ENCODE data around the gene POLR2B. TPM values are rescaled to one million over a fixed set of nuclear protein-coding genes. Genes with fewer than 3 reads are reported as not detected.
"Not testable (repeated sequence)": the region's sequence is repeated elsewhere in the genome, so short reads cannot be mapped to it uniquely, and the experiment has no call there.

POLR2B gene
- total RNA-seq: 10 to 100 TPM; 69.0 to 91.2 (median 80.9) TPM
- polyA plus RNA-seq: 10 to 100 TPM; 20.5 to 34.1 TPM
- long read RNA-seq, donor 1, transcript POLR2B-201 (25 exons, 3,748 nt): major isoform, 66 of 89 reads
- long read RNA-seq, donor 1, partial matches to known transcripts: 10 of 89 reads
- long read RNA-seq, donor 1, other reads (novel, unspliced or antisense): 11 of 89 reads
- long read RNA-seq, donor 2, full-length matches to known transcripts: 78 of 97 reads
- long read RNA-seq, donor 2, partial matches to known transcripts: 13 of 97 reads
- long read RNA-seq, donor 2, other reads (novel, unspliced or antisense): 6 of 97 reads
- long read RNA-seq, donor 3, full-length matches to known transcripts: 86 of 124 reads
- long read RNA-seq, donor 3, partial matches to known transcripts: 31 of 124 reads
- long read RNA-seq, donor 3, other reads (novel, unspliced or antisense): 7 of 124 reads

- ATAC-seq: peak; percentile 77 to 96 (median 91)
- intact Hi-C loops (cut with DNase I): loop anchor here in 5 of 10 donors (5.0 to 10.0 kb wide), 5 partner anchors 67 to 542 kb away; partner anchors contain the start of genes REST (in 4 of the 5), IGFBP7 (in 2 of the 5), PAICS (in 1 of the 5) and PPAT (in 1 of the 5)
- Histone ChIP-seq H3K36me3 (peaks cover 0 to 29% (median 2%) of the 10 kb centered on the region in 9 donors), H3K4me1 (peaks cover 0 to 70% (median 62%) of the 10 kb centered on the region in 9 donors), H3K27me3 (no peaks in the 10 kb centered on the region), H3K4me3 (peak within 1 kb of the TSS; percentile 69 to 98 (median 83)), H3K9me3 (peaks cover 0 to 4% (median 0%) of the 10 kb centered on the region in 11 donors), H3K27ac (peak within 1 kb of the TSS; percentile 68 to 94 (median 89))
- TF ChIP-seq, protein P1, sequence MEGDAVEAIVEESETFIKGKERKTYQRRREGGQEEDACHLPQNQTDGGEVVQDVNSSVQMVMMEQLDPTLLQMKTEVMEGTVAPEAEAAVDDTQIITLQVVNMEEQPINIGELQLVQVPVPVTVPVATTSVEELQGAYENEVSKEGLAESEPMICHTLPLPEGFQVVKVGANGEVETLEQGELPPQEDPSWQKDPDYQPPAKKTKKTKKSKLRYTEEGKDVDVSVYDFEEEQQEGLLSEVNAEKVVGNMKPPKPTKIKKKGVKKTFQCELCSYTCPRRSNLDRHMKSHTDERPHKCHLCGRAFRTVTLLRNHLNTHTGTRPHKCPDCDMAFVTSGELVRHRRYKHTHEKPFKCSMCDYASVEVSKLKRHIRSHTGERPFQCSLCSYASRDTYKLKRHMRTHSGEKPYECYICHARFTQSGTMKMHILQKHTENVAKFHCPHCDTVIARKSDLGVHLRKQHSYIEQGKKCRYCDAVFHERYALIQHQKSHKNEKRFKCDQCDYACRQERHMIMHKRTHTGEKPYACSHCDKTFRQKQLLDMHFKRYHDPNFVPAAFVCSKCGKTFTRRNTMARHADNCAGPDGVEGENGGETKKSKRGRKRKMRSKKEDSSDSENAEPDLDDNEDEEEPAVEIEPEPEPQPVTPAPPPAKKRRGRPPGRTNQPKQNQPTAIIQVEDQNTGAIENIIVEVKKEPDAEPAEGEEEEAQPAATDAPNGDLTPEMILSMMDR (IDR thresholded peaks at IDR 0.05): no peak
- peak; percentile 94 to 96 for DNase-seq
- WGBS, 2 donors: 1% methylated on average over 37 of the region's 37 CpGs
These were observed at the start of gene POLR2B for GRCh38 chr4:56978750-56979303. Gene POLR2B, plus strand, starts transcription at chr4:56978896. Its CDS starts 90 bp downstream, at chr4:56978986.

DNA sequence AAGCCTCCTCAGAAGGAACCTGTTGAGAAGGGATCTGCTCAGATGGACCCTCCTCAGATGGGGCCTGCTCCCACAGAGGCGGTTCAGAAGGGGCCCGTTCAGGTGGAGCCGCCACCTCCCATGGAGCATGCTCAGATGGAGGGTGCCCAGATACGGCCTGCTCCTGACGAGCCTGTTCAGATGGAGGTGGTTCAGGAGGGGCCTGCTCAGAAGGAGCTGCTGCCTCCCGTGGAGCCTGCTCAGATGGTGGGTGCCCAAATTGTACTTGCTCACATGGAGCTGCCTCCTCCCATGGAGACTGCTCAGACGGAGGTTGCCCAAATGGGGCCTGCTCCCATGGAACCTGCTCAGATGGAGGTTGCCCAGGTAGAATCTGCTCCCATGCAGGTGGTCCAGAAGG, 48.1 kb upstream of the POLR2B start:
- H3K36me3 ChIP-seq: peaks cover 0 to 76% (median 19%) of the 10 kb centered on the region in 9 donors

GRCh38 chr4:56931924-56932323, 46.8 kb upstream of the POLR2B start:
- peaks cover 0 to 76% (median 18%) of the 10 kb centered on the region in 9 donors for H3K36me3 ChIP-seq
- no peaks in the 10 kb centered on the region for H3K9me3 ChIP-seq
- no peak for ATAC-seq
- no peak overlapping the region for H3K27ac ChIP-seq
- H3K4me1 ChIP-seq: peaks cover 0 to 12% (median 0%) of the 10 kb centered on the region in 9 donors
- H3K4me3 ChIP-seq: no peak overlapping the region
- no peaks in the 10 kb centered on the region for H3K27me3 ChIP-seq
- 88 to 91% methylated on average over 4 of the region's 4 CpGs for WGBS, 2 donors
- intact Hi-C loops (cut with DNase I): no loop called here
- no peak for DNase-seq
- TF ChIP-seq, protein P1 (IDR thresholded peaks at IDR 0.05): no peak

More for the DNA sequence above, 48.1 kb upstream of the POLR2B start:
- intact Hi-C loops (cut with DNase I): no loop called here
- peaks cover 0 to 12% (median 0%) of the 10 kb centered on the region in 9 donors for H3K4me1 ChIP-seq
- no peak overlapping the region for H3K27ac ChIP-seq
- H3K4me3 ChIP-seq: no peak overlapping the region
- WGBS, 2 donors: 90 to 96% methylated on average over 7 of the region's 7 CpGs
- DNase-seq: no peak
- no peaks in the 10 kb centered on the region for H3K9me3 ChIP-seq
- no peaks in the 10 kb centered on the region for H3K27me3 ChIP-seq
- TF ChIP-seq, protein P1 (IDR thresholded peaks at IDR 0.05): no peak
- peak in 1 of 8 donors; percentile 20 for ATAC-seq

DNA sequence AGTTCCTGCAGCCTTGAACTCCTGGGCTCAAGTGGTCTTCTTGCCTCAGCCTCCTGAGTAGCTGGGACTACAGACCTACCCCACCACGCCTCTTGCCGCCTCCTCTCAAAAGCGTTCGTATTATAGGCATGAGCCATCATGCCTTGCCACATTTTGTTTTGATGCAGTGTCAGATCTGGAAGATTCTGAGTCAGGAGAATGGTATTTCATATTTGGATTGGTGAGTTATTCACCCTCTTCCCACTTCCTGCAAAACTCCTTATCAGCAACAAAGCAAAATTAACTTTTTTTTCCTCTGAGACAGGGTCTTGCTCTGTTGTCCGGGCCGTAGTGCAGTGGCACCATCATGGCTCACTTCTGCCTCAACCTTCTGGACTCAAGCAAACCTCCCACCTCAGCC, 41.4 kb upstream of the POLR2B start:
- intact Hi-C loops (cut with DNase I): no loop called here
- ATAC-seq: no peak
- 89% methylated on average over 6 of the region's 6 CpGs for WGBS, 2 donors
- H3K4me1 ChIP-seq: peaks cover 0 to 12% (median 0%) of the 10 kb centered on the region in 9 donors
- no peaks in the 10 kb centered on the region for H3K27me3 ChIP-seq
- H3K4me3 ChIP-seq: no peak overlapping the region
- TF ChIP-seq, protein P1 (IDR thresholded peaks at IDR 0.05): no peak
- no peak for DNase-seq
- no peaks in the 10 kb centered on the region for H3K9me3 ChIP-seq
- peaks cover 0 to 60% (median 11%) of the 10 kb centered on the region in 9 donors for H3K36me3 ChIP-seq
- no peak overlapping the region for H3K27ac ChIP-seq

GRCh38 chr4:56939826-56940225, 38.9 kb upstream of the POLR2B start:
- ATAC-seq; H3K27me3 ChIP-seq; H3K4me1 ChIP-seq; H3K9me3 ChIP-seq; intact Hi-C loops (cut with DNase I); H3K27ac ChIP-seq; DNase-seq; H3K4me3 ChIP-seq: not testable (repeated sequence)
- 98% methylated on average over 14 of the region's 14 CpGs for WGBS, 2 donors
- H3K36me3 ChIP-seq: peaks cover 0 to 49% (median 11%) of the 10 kb centered on the region in 9 donors

Data from heart right ventricle (tissue), 16 donors.